Keratinocyte (primary cell): ENCODE measurements around the gene L3MBTL3. TPM values are rescaled to one million over a fixed set of nuclear protein-coding genes. Genes with fewer than 3 reads are reported as not detected.

Experiments
- DNase-seq: peaks from one replicate; pipeline ENCODE4 v3.0.0-alpha.2; 2011; ENCODE audit warnings: low read depth, missing footprints, low spot score
- FAIRE-seq: peaks from 2 replicates; lab custom pipeline; 2011; peaks lifted over from hg19 to GRCh38; lab: Jason Lieb, UNC
- H2AFZ ChIP-seq: 2 replicates; pipeline ENCODE4 v1.6.0; 2012; ENCODE audit warnings: low read length, control low read depth, inconsistent platforms; ENCODE audit not compliant: control insufficient read depth
- H3K27ac ChIP-seq: 2 replicates; pipeline ENCODE4 v1.5.1; 2011; ENCODE audit warnings: low read length; ENCODE audit not compliant: control insufficient read depth, insufficient read depth
- H3K27me3 ChIP-seq: 3 replicates; pipeline ENCODE4 v1.6.0; 2011; ENCODE audit warnings: low read length; ENCODE audit not compliant: control insufficient read depth, insufficient read depth; ENCODE audit errors: extremely low read depth
- H3K36me3 ChIP-seq, 2 experiments: 2 replicates in 1 of 2; 3 replicates in 1 of 2; pipeline ENCODE4 v1.5.1; 2011; ENCODE audit warnings: low read length in 2 of 2, mild to moderate bottlenecking in 1 of 2; ENCODE audit not compliant: control insufficient read depth in 2 of 2, insufficient read depth in 2 of 2; ENCODE audit errors: extremely low read depth in 1 of 2
- H3K4me1 ChIP-seq: 3 replicates; pipeline ENCODE4 v1.5.1; 2011; ENCODE audit warnings: low read length; ENCODE audit not compliant: control insufficient read depth, insufficient read depth; ENCODE audit errors: extremely low read depth
- H3K4me2 ChIP-seq: 3 replicates; pipeline ENCODE4 v1.6.0; 2011; ENCODE audit warnings: low read depth, low read length; ENCODE audit not compliant: control insufficient read depth, insufficient read depth; ENCODE audit errors: extremely low read depth
- H3K4me3 ChIP-seq, 3 experiments: fragments of 200-600 bp in 1 of 3; sonication (generic) in 1 of 3; 2 replicates in 2 of 3; 3 replicates in 1 of 3; pipeline ENCODE4 v1.5.1; 2011 to 2016; ENCODE audit warnings: low read length in 3 of 3, mild to moderate bottlenecking in 3 of 3, control low read depth in 2 of 3, inconsistent platforms in 1 of 3, low read depth in 1 of 3, mixed read lengths in 1 of 3, mixed run types in 1 of 3, moderate library complexity in 1 of 3; ENCODE audit not compliant: control insufficient read depth in 2 of 3, insufficient read depth in 2 of 3; ENCODE audit errors: extremely low read depth in 1 of 3
- H3K79me2 ChIP-seq: 2 replicates; pipeline ENCODE4 v1.6.0; 2012; ENCODE audit warnings: low read length; ENCODE audit not compliant: control insufficient read depth, insufficient read depth
- H3K9ac ChIP-seq: 3 replicates; pipeline ENCODE4 v1.6.0; 2011; ENCODE audit warnings: low read length; ENCODE audit not compliant: control insufficient read depth, insufficient read depth; ENCODE audit errors: extremely low read depth
- H3K9me1 ChIP-seq: 3 replicates; pipeline ENCODE4 v1.6.0; 2011; ENCODE audit warnings: low read length; ENCODE audit not compliant: control insufficient read depth, insufficient read depth; ENCODE audit errors: extremely low read depth
- H3K9me3 ChIP-seq: 2 replicates; pipeline ENCODE4 v1.5.1; 2012; ENCODE audit warnings: low read depth, low read length; ENCODE audit not compliant: control insufficient read depth
- H4K20me1 ChIP-seq: 3 replicates; pipeline ENCODE4 v1.6.0; 2011; ENCODE audit warnings: low read length; ENCODE audit not compliant: control insufficient read depth, insufficient read depth; ENCODE audit errors: extremely low read depth
- EZH2 ChIP-seq: IDR thresholded peaks from one replicate; pipeline ENCODE4 v1.6.1; 2012; ENCODE audit warnings: inconsistent platforms, mild to moderate bottlenecking, low read length, moderate library complexity
- dilution Hi-C: fragments of 300-500 bp; cut with MboI; formaldehyde crosslinking; loops from one replicate; pipeline ENCODE4 v1.7.0; 2020; ENCODE audit warnings: low sequenced_read_pairs; ENCODE audit not compliant: extremely low pct_ligation_motif_present
- polyA plus RNA-seq, 5 experiments: library from polyadenylated mRNA; depleted of rRNA in 3 of 5; stranded (reverse) in 3 of 5; stranded (forward) in 1 of 5; unstranded in 1 of 5; fragments of >200 nt; gene quantifications; 1 replicate in 1 of 5; 2 replicates in 3 of 5; 3 replicates in 1 of 5; pipeline versions ENCODE4 v1.2.1 to v1.2.3, GENCODE V29; 2011 to 2012; ENCODE audit warnings: missing spikeins in 2 of 5, low read depth in 1 of 5, low replicate concordance in 1 of 5
- TF ChIP-seq, protein P1 (sequence below), 3 experiments: IDR thresholded peaks in 1 of 3; conservative IDR thresholded peaks in 1 of 3; optimal IDR thresholded peaks in 1 of 3; 2 replicates in 2 of 3; 3 replicates in 1 of 3; pipeline versions ENCODE3 to v1.5.1; 2011; ENCODE audit warnings: low read length in 3 of 3, mild to moderate bottlenecking in 3 of 3, moderate library complexity in 2 of 3, control low read depth in 1 of 3, inconsistent platforms in 1 of 3; ENCODE audit not compliant: insufficient read depth in 2 of 3; ENCODE audit errors: extremely low read depth in 1 of 3

The L3MBTL3 gene
- polyA plus RNA-seq, 1 donor (not counting 4 experiments of a cell fraction or from before 2014, with no cell fraction given), result 16.6 TPM

DNA sequence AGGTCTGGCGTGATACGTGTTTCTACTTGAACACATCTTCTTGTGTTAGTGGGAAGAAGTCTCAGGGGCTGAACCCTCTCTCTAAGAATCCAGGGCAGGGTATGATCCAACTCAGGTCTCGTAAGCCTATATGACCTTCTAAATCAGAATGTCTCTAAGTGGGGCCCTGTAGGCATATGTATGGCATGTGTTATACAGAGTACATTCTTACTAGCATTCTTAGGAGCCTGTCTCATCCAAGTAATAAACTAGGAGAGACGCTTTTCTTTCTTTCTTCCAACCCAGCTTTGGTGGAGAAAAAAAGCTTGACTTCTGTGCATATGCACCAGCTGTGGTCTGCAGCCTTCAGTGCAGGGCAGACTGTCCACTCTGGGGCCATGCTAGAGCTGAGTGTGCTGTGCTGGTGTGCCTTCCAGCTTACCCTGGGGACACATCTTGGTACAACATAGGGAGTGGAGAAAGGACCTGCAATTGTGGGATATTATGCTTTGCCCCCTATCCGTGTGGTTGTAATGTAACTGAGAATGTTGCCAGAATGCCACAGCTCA, 47.3 kb downstream of the L3MBTL3 start:
- no peak overlapping the region for H2AFZ ChIP-seq
- H3K79me2 ChIP-seq, result no peaks in the 10 kb centered on the region
- no peaks in the 10 kb centered on the region for H3K27me3 ChIP-seq
- H3K9ac ChIP-seq, result no peak overlapping the region
- FAIRE-seq, result no peak
- no peak for TF ChIP-seq EZH2
- TF ChIP-seq, protein P1, sequence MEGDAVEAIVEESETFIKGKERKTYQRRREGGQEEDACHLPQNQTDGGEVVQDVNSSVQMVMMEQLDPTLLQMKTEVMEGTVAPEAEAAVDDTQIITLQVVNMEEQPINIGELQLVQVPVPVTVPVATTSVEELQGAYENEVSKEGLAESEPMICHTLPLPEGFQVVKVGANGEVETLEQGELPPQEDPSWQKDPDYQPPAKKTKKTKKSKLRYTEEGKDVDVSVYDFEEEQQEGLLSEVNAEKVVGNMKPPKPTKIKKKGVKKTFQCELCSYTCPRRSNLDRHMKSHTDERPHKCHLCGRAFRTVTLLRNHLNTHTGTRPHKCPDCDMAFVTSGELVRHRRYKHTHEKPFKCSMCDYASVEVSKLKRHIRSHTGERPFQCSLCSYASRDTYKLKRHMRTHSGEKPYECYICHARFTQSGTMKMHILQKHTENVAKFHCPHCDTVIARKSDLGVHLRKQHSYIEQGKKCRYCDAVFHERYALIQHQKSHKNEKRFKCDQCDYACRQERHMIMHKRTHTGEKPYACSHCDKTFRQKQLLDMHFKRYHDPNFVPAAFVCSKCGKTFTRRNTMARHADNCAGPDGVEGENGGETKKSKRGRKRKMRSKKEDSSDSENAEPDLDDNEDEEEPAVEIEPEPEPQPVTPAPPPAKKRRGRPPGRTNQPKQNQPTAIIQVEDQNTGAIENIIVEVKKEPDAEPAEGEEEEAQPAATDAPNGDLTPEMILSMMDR (optimal IDR thresholded peaks at IDR 0.05 in 1 of 3, IDR thresholded peaks at IDR 0.05 in 1 of 3, conservative IDR thresholded peaks at IDR 0.05 in 1 of 3; ENCODE audit: extremely low read depth in 1 of 3, insufficient read depth in 2 of 3, low read length in 3 of 3), result no peak
- no peak overlapping the region for H3K27ac ChIP-seq
- no peaks in the 10 kb centered on the region for H3K9me1 ChIP-seq
- no peaks in the 10 kb centered on the region for H3K4me1 ChIP-seq
- H3K4me3 ChIP-seq, result no peak overlapping the region
- peaks cover 3 to 6% of the 10 kb centered on the region in 2 experiments for H3K36me3 ChIP-seq
- dilution Hi-C loops, result no loop called here
- DNase-seq, result no peak
- H4K20me1 ChIP-seq, result no peaks in the 10 kb centered on the region
- no peak overlapping the region for H3K4me2 ChIP-seq
- H3K9me3 ChIP-seq, result no peaks in the 10 kb centered on the region

DNA sequence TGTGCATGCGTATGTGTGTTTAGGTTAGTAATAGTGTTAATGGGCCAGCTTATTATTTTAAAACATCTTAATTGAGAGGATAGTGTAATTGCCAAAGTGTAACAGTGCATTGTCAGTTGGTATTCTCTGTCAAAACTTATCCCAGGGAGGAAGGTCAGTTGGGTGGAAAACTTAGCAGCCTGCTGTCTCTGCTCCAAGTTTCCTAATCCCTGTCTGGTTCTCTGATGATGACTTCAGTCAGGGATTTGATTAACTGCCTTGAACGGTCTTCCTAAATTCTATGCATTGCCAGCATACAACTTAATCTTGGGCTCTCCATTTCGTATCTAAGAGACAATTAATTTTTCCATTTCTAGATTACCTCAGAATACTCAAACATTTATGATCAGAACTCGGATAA, 51.1 kb downstream of the L3MBTL3 start:
- H3K27ac ChIP-seq, result no peak overlapping the region
- H3K4me2 ChIP-seq, result no peak overlapping the region
- no peak overlapping the region for H3K4me3 ChIP-seq
- peaks cover 0 to 1% of the 10 kb centered on the region in 2 experiments for H3K36me3 ChIP-seq
- H3K4me1 ChIP-seq, result no peaks in the 10 kb centered on the region
- no peaks in the 10 kb centered on the region for H3K9me1 ChIP-seq
- H3K27me3 ChIP-seq, result no peaks in the 10 kb centered on the region
- no peaks in the 10 kb centered on the region for H3K9me3 ChIP-seq
- H3K79me2 ChIP-seq, result no peaks in the 10 kb centered on the region
- no peak for TF ChIP-seq EZH2
- TF ChIP-seq, protein P1 (optimal IDR thresholded peaks at IDR 0.05 in 1 of 3, IDR thresholded peaks at IDR 0.05 in 1 of 3, conservative IDR thresholded peaks at IDR 0.05 in 1 of 3; ENCODE audit: extremely low read depth in 1 of 3, insufficient read depth in 2 of 3, low read length in 3 of 3), result no peak
- FAIRE-seq (no peak), DNase-seq (no peak)
- no peaks in the 10 kb centered on the region for H4K20me1 ChIP-seq
- dilution Hi-C loops, result no loop called here
- no peak overlapping the region for H3K9ac ChIP-seq
- H2AFZ ChIP-seq, result no peak overlapping the region
